HepG2 (cell line): ENCODE measurements around the gene SPTB. TPM values are rescaled to one million over a fixed set of nuclear protein-coding genes. Genes with fewer than 3 reads are reported as not detected.

Source experiments
- ATAC-seq: fragments of 200-7000 bp; cut with Tn5 transposase; 3 replicates; pipeline ENCODE4 v1.9.1; 2020; ENCODE audit warnings: mild to moderate bottlenecking, moderate library complexity
- BruUV-seq: library from RNA; stranded (reverse); fragments of 400-500 nt; replicated peaks from 2 replicates; lab custom pipeline; 2021; lab: Mats Ljungman, UMichigan
- CTCF ChIA-PET: fragments of 300-600 bp; formaldehyde crosslinking; extraction: SDS; loops from one replicate; lab custom pipeline; 2021; ENCODE audit warnings: low total read pairs, inconsistent platforms, low intra/inter-chr PET ratio; lab: Yijun Ruan, JAX
- POLR2A ChIA-PET: fragments of 350-600 bp; sonication (Branson Sonifier 250); formaldehyde crosslinking; loops from one replicate; lab custom pipeline; 2020; ENCODE audit warnings: antibody characterized with exemption, inconsistent platforms; lab: Yijun Ruan, JAX
- DNase-seq: peaks from one replicate; pipeline ENCODE4 v3.0.0-alpha.2; 2015; ENCODE audit warnings: low spot score
- FAIRE-seq: peaks from 3 replicates; lab custom pipeline; 2011; peaks lifted over from hg19 to GRCh38; lab: Jason Lieb, UNC
- H2AFZ ChIP-seq: one replicate; pipeline ENCODE4 v1.6.1; 2011; ENCODE audit warnings: low read length, inconsistent platforms
- H3K27ac ChIP-seq: fragments of 300-600 bp; 3 replicates; pipeline ENCODE4 v1.8.0; 2011; ENCODE audit warnings: mixed run types, mild to moderate bottlenecking, mixed read lengths, low read length, inconsistent platforms; ENCODE audit not compliant: insufficient read depth; ENCODE audit errors: extremely low read length
- H3K27me3 ChIP-seq, 2 experiments: fragments of 200-600 bp in 1 of 2; 2 replicates in 1 of 2; 3 replicates in 1 of 2; pipeline versions ENCODE4 v1.6.0 to v1.8.0; 2011; ENCODE audit warnings: low read length in 2 of 2, mild to moderate bottlenecking in 2 of 2, moderate library complexity in 2 of 2, inconsistent platforms in 1 of 2; ENCODE audit not compliant: insufficient read depth in 2 of 2, control insufficient read depth in 1 of 2
- H3K36me3 ChIP-seq, 2 experiments: fragments of 200-600 bp in 1 of 2; replicated peaks in 1 of 2; 2 replicates in 1 of 2; 3 replicates in 1 of 2; pipeline versions ENCODE4 v1.5.1 to v1.8.0; 2011; ENCODE audit warnings: low read length in 2 of 2, inconsistent platforms in 1 of 2; ENCODE audit not compliant: insufficient read depth in 2 of 2, control insufficient read depth in 1 of 2
- H3K4me1 ChIP-seq: 2 replicates; pipeline ENCODE4 v1.5.1; 2012; ENCODE audit warnings: low read length, inconsistent platforms; ENCODE audit not compliant: insufficient read depth
- H3K4me2 ChIP-seq: 2 replicates; pipeline ENCODE4 v1.6.0; 2011; ENCODE audit warnings: low read depth, low read length, inconsistent platforms
- H3K4me3 ChIP-seq, 3 experiments: fragments of 200-600 bp in 1 of 3; sonication (generic), shearing (Covaris generic) in 1 of 3; replicated peaks in 1 of 3; 2 replicates each; pipeline ENCODE4 v1.5.1; 2011 to 2016; ENCODE audit warnings: low read length in 3 of 3, inconsistent platforms in 2 of 3, low read depth in 2 of 3, mild to moderate bottlenecking in 2 of 3, control low read depth in 1 of 3, mixed read lengths in 1 of 3; ENCODE audit not compliant: insufficient read depth in 1 of 3
- H3K79me2 ChIP-seq: one replicate; pipeline ENCODE4 v1.6.1; 2011; ENCODE audit warnings: low read length, inconsistent platforms; ENCODE audit not compliant: insufficient read depth
- H3K9ac ChIP-seq: 2 replicates; pipeline ENCODE4 v1.6.0; 2011; ENCODE audit warnings: mild to moderate bottlenecking, low read depth, low read length, inconsistent platforms; ENCODE audit not compliant: insufficient read depth
- H3K9me3 ChIP-seq: 2 replicates; pipeline ENCODE4 v1.5.1; 2012; ENCODE audit warnings: mild to moderate bottlenecking, low read length
- H4K20me1 ChIP-seq: 2 replicates; pipeline ENCODE4 v1.6.0; 2011; ENCODE audit warnings: inconsistent platforms, mild to moderate bottlenecking, low read length, moderate library complexity; ENCODE audit not compliant: insufficient read depth
- BRCA1 ChIP-seq: sonication (generic); formaldehyde crosslinking; IDR thresholded peaks from 2 replicates; pipeline ENCODE4 v1.4.0; 2020; ENCODE audit warnings: missing genetic modification reagents
- FLYWCH1 ChIP-seq: sonication (generic); formaldehyde crosslinking; IDR thresholded peaks from 2 replicates; pipeline ENCODE4 v1.8.1; 2023; ENCODE audit warnings: mild to moderate bottlenecking, missing genetic modification reagents
- REXO4 ChIP-seq: sonication (generic); formaldehyde crosslinking; IDR thresholded peaks from 2 replicates; pipeline ENCODE4 v1.8.0; 2022; ENCODE audit warnings: missing genetic modification reagents, mild to moderate bottlenecking, borderline replicate concordance
- SMYD3 ChIP-seq: sonication (generic); formaldehyde crosslinking; IDR thresholded peaks from 2 replicates; pipeline ENCODE4 v1.8.1; 2023; ENCODE audit warnings: mild to moderate bottlenecking, missing genetic modification reagents
- SNRNP70 ChIP-seq: fragments of 200-400 bp; formaldehyde crosslinking; IDR thresholded peaks from 2 replicates; pipeline ENCODE4 v1.6.1; 2017; ENCODE audit warnings: mild to moderate bottlenecking, low read depth, low read length, moderate library complexity
- ZNF225 ChIP-seq: sonication (generic); formaldehyde crosslinking; IDR thresholded peaks from 2 replicates; pipeline ENCODE4 v1.4.0; 2020; ENCODE audit warnings: mild to moderate bottlenecking, missing genetic modification reagents
- ZNF264 ChIP-seq: sonication (generic); formaldehyde crosslinking; IDR thresholded peaks from 2 replicates; pipeline ENCODE4 v1.4.0; 2020; ENCODE audit warnings: missing genetic modification reagents
- ZNF329 ChIP-seq: sonication (generic); formaldehyde crosslinking; IDR thresholded peaks from 2 replicates; pipeline ENCODE4 v1.9.0; 2021; ENCODE audit warnings: low read depth, mild to moderate bottlenecking, missing genetic modification reagents
- ZNF530 ChIP-seq: sonication (generic); formaldehyde crosslinking; IDR thresholded peaks from 2 replicates; pipeline ENCODE4 v1.5.0; 2020; ENCODE audit warnings: low read depth, mild to moderate bottlenecking, missing genetic modification reagents
- ZNF549 ChIP-seq: sonication (generic); formaldehyde crosslinking; IDR thresholded peaks from 2 replicates; pipeline ENCODE4 v1.5.0; 2020; ENCODE audit warnings: missing genetic modification reagents
- ZNF557 ChIP-seq: sonication (generic); formaldehyde crosslinking; IDR thresholded peaks from 2 replicates; pipeline ENCODE4 v1.4.0; 2020; ENCODE audit warnings: missing genetic modification reagents
- ZNF766 ChIP-seq: sonication (generic); formaldehyde crosslinking; IDR thresholded peaks from 2 replicates; pipeline ENCODE4 v1.5.0; 2020; ENCODE audit warnings: missing genetic modification reagents, borderline replicate concordance
- WGBS: methylation state at CpG from one replicate; pipeline ENCODE4 v1.1.6; 2017; ENCODE audit warnings: low lambda C conversion rate; 5-methylcytosine and 5-hydroxymethylcytosine counted together
- in situ Hi-C: cut with HindIII; loops from 2 replicates; pipeline ENCODE4 v1.10.0; 2017; ENCODE audit warnings: low pct_unique_long_range_greater_than_20kb; ENCODE audit not compliant: extremely low pct_ligation_motif_present
- intact Hi-C: fragments of 100-400 bp; cut with micrococcal nuclease; formaldehyde crosslinking; loops from one replicate; pipeline ENCODE4 v1.10.0; 2022; ENCODE audit not compliant: unreplicated experiment
- polyA plus RNA-seq, 8 experiments: library from polyadenylated mRNA; depleted of rRNA in 3 of 8; stranded (reverse) in 7 of 8; unstranded in 1 of 8; fragments of >200 nt; fragmentation: Illumina TruSeq in 4 of 8; extraction: Trizol in 4 of 8; gene quantifications; 2 replicates each; pipeline versions ENCODE4 v1.2.1 to v1.2.3, GENCODE V29; 2011 to 2016; ENCODE audit warnings: low read depth in 4 of 8, missing spikeins in 1 of 8, mixed read lengths in 1 of 8; ENCODE audit not compliant: insufficient read depth in 1 of 8
- total RNA-seq, 5 experiments: library from RNA; depleted of rRNA; stranded (reverse); fragments of >200 nt; fragmentation: Illumina TruSeq; extraction: Trizol; gene quantifications; 2 replicates each; pipeline ENCODE4 v1.2.3, GENCODE V29; 2016; ENCODE audit warnings: low read depth in 1 of 5
- TF ChIP-seq, protein P1 (sequence below): sonication (generic); formaldehyde crosslinking; IDR thresholded peaks from 2 replicates; pipeline ENCODE4 v1.4.0; 2020; ENCODE audit warnings: missing genetic modification reagents
- TF ChIP-seq, protein P2 (sequence below): sonication (generic); formaldehyde crosslinking; IDR thresholded peaks from 2 replicates; pipeline ENCODE4 v1.4.0; 2020; ENCODE audit warnings: missing genetic modification reagents
- TF ChIP-seq, protein P3 (sequence below): sonication (generic); formaldehyde crosslinking; IDR thresholded peaks from 2 replicates; pipeline ENCODE4 v1.8.1; 2023; ENCODE audit warnings: mild to moderate bottlenecking, inconsistent platforms, moderate library complexity, missing genetic modification reagents, borderline replicate concordance
- TF ChIP-seq, protein P4 (sequence below): sonication (generic); formaldehyde crosslinking; IDR thresholded peaks from 2 replicates; pipeline ENCODE4 v1.8.1; 2023; ENCODE audit warnings: missing genetic modification reagents, inconsistent platforms, borderline replicate concordance
- TF ChIP-seq, protein P5 (sequence below): sonication (generic); formaldehyde crosslinking; IDR thresholded peaks from 2 replicates; pipeline ENCODE4 v1.5.1; 2020; ENCODE audit warnings: missing genetic modification reagents, mild to moderate bottlenecking, borderline replicate concordance

SPTB gene
- total and polyA plus RNA-seq, 2 of the 13 experiments (the other 11 are each of a cell fraction or from before 2014, with no cell fraction given) = 0.01 to 0.02 TPM

DNA sequence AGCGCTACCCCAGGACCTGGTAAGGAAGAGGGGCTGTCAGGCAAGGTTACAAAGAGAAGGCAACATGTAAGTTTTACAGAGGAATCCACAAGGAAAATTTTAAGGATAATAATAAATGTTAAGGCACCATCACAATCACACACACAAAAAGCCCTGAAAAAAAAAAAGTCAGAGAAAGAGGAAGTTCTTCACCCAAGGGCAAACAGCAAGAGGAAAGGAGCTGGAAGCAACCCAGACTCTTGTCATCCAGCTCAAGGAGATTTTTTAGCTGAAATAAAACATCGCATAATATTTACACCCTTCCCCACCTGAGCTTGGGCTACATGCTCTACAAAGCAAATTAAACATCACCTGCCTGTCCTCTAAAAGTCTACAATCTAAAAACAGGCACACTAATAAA is 9.5 kb downstream of the SPTB start:
- no TSS peak for BruUV-seq
- in situ Hi-C loops (no loop called here), intact Hi-C loops (no loop called here)
- no peak overlapping the region for H3K4me2 ChIP-seq
- FAIRE-seq (no peak), ATAC-seq (no peak), DNase-seq (no peak)
- ChIA-PET CTCF (no interaction called here), POLR2A (no interaction called here)
- no peaks in the 10 kb centered on the region for H4K20me1 ChIP-seq
- no peak overlapping the region for H2AFZ ChIP-seq
- H3K36me3 ChIP-seq = no peaks in the 10 kb centered on the region
- no peak overlapping the region for H3K27ac ChIP-seq
- no peak overlapping the region for H3K9ac ChIP-seq
- H3K9me3 ChIP-seq = no peaks in the 10 kb centered on the region
- no peaks in the 10 kb centered on the region for H3K79me2 ChIP-seq
- WGBS = 52% methylated on average over 2 of the region's 2 CpGs
- peaks cover 3 to 66% of the 10 kb centered on the region in 2 experiments for H3K27me3 ChIP-seq
- H3K4me3 ChIP-seq = no peak overlapping the region
- H3K4me1 ChIP-seq = no peaks in the 10 kb centered on the region
- TF ChIP-seq FLYWCH1 (CRISPR knock-in tag) (no peak), SMYD3 (no peak), ZNF264 (CRISPR knock-in tag) (no peak), SNRNP70 (no peak), ZNF557 (no peak), ZNF530 (no peak), ZNF225 (no peak), ZNF766 (CRISPR knock-in tag) (no peak), BRCA1 (CRISPR knock-in tag) (no peak), REXO4 (CRISPR knock-in tag) (no peak), ZNF549 (CRISPR knock-in tag) (no peak), ZNF329 (CRISPR knock-in tag) (no peak)
- TF ChIP-seq, protein P1, sequence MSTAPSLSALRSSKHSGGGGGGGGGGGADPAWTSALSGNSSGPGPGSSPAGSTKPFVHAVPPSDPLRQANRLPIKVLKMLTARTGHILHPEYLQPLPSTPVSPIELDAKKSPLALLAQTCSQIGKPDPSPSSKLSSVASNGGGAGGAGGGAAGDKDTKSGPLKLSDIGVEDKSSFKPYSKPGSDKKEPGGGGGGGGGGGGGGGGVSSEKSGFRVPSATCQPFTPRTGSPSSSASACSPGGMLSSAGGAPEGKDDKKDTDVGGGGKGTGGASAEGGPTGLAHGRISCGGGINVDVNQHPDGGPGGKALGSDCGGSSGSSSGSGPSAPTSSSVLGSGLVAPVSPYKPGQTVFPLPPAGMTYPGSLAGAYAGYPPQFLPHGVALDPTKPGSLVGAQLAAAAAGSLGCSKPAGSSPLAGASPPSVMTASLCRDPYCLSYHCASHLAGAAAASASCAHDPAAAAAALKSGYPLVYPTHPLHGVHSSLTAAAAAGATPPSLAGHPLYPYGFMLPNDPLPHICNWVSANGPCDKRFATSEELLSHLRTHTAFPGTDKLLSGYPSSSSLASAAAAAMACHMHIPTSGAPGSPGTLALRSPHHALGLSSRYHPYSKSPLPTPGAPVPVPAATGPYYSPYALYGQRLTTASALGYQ (CRISPR knock-in tag) = no peak
- TF ChIP-seq, protein P2, sequence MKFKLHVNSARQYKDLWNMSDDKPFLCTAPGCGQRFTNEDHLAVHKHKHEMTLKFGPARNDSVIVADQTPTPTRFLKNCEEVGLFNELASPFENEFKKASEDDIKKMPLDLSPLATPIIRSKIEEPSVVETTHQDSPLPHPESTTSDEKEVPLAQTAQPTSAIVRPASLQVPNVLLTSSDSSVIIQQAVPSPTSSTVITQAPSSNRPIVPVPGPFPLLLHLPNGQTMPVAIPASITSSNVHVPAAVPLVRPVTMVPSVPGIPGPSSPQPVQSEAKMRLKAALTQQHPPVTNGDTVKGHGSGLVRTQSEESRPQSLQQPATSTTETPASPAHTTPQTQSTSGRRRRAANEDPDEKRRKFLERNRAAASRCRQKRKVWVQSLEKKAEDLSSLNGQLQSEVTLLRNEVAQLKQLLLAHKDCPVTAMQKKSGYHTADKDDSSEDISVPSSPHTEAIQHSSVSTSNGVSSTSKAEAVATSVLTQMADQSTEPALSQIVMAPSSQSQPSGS = no peak
- TF ChIP-seq, protein P3, sequence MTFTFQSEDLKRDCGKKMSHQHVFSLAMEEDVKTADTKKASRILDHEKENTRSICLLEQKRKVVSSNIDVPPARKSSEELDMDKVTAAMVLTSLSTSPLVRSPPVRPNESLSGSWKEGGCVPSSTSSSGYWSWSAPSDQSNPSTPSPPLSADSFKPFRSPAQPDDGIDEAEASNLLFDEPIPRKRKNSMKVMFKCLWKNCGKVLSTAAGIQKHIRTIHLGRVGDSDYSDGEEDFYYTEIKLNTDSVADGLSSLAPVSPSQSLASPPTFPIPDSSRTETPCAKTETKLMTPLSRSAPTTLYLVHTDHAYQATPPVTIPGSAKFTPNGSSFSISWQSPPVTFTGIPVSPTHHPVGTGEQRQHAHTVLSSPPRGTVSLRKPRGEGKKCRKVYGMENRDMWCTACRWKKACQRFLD = no peak
- TF ChIP-seq, protein P4, sequence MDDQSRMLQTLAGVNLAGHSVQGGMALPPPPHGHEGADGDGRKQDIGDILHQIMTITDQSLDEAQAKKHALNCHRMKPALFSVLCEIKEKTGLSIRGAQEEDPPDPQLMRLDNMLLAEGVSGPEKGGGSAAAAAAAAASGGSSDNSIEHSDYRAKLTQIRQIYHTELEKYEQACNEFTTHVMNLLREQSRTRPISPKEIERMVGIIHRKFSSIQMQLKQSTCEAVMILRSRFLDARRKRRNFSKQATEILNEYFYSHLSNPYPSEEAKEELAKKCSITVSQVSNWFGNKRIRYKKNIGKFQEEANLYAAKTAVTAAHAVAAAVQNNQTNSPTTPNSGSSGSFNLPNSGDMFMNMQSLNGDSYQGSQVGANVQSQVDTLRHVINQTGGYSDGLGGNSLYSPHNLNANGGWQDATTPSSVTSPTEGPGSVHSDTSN (CRISPR knock-in tag) = no peak
- TF ChIP-seq, protein P5, sequence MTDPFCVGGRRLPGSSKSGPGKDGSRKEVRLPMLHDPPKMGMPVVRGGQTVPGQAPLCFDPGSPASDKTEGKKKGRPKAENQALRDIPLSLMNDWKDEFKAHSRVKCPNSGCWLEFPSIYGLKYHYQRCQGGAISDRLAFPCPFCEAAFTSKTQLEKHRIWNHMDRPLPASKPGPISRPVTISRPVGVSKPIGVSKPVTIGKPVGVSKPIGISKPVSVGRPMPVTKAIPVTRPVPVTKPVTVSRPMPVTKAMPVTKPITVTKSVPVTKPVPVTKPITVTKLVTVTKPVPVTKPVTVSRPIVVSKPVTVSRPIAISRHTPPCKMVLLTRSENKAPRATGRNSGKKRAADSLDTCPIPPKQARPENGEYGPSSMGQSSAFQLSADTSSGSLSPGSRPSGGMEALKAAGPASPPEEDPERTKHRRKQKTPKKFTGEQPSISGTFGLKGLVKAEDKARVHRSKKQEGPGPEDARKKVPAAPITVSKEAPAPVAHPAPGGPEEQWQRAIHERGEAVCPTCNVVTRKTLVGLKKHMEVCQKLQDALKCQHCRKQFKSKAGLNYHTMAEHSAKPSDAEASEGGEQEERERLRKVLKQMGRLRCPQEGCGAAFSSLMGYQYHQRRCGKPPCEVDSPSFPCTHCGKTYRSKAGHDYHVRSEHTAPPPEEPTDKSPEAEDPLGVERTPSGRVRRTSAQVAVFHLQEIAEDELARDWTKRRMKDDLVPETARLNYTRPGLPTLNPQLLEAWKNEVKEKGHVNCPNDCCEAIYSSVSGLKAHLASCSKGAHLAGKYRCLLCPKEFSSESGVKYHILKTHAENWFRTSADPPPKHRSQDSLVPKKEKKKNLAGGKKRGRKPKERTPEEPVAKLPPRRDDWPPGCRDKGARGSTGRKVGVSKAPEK (CRISPR knock-in tag) = no peak
